HG03565 (cell line): ENCODE results near the gene NFIA.

Experiments used
- ATAC-seq: cut with Tn5 transposase; IDR thresholded peaks from one replicate; pipeline ENCODE4 v1.9.1; 2021; ENCODE audit warnings: mild to moderate bottlenecking, moderate library complexity; ENCODE audit not compliant: unreplicated experiment

Gene NFIA

DNA sequence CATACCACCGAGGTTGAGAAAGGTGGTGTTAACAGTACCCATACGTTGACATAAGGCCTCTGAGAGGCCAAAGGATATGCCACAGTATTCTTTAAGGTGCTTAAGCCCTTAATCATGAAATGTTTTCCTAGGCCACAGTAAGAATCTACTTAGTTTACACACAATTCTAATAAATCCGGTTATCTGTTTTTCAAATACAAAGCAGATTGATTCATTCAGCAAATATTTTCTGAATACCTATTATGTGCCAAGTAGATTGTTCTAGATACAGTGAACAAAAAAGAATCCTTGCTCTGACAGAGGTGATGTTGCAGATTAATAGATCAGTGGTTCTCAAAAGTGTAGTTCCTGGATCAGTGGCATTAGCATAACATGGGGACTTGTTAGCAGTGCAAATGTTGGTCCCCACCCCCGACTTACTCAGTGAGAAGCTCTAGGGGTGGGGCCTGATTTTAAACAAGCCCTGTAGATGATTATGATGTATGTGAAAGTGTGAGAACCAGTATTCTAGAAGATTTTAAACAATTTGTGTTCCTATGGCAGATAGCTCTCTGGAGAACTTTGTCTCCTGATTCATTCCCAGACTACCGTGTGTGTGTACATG lies 61.6 kb downstream of the NFIA start:
- no peak for ATAC-seq

DNA sequence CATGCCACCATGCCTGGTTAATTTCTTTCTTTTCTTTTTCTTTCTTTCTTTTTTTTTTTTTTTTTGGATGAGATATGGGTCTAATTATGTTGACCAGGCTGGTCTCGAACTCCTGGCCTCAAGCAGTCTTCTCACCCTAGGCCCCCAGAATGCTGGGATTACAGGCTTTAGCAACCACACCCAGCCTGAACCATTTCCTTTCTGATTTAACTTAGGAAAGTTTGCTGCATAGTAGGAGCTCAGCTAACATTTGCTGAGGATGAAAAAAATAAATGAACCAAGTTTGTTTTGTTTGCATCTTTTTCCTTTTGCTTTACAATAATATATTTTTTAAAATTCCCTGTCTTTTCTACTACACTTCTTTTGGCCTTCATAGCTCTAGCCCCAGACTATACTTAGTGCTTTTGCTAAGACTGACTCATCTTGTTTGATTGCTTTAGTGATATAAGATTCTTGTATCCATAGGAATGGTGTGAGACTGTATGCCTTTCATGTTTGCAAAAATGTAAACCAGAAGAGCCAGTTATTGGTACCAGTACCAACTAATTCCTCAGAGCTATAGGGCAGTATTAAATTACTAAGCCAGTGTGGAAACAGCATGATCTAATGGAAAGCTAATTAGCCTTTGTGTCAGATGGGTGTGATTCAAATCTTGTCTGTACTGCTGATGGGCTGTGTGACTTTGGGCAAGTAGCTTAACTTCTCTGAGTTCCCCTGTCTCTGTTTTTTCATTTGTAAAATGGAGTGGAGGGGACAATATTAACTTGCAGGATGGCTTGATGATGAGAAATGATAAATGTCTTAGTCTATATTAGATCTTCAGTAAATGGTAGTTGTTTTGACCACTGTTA lies 66.9 kb downstream of the NFIA start:
- ATAC-seq = no peak

DNA sequence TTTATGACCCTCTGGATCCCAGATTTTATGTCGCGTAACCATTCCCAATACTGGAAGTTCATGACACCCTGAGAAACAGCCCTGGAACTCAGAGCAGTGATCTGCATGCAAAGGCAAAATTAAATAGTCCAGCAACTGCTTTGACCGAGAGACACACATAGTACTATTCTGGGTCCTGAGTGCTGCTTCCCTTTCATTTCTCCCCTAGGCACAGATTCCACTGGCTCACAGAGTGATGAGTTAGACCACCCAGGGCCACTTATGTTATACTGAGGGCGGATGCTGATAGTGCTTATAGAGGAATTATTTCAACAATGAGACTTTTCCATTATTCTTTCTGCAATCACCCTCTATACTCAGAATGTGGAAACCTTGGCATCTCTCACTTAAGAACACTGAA lies 69.2 kb downstream of the NFIA start:
- ATAC-seq = no peak

DNA sequence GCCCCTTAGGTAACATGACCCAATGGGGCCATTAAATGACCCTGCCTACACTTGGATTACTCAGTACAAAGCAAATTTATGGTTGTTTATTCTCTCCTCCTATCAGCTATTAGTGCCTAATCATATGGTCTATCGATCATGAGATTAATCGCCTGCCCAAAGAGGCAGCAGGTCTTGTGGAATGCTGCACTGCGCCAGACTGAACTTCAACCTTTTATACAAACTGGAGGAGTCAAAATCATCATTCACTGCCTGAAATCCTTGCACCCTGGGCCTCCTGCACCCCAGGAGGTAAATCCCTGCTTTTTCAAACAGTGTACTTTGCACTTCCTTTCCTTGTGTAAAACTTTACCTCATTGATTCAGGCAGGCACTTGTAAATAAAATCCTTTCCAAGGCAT lies 69.7 kb downstream of the NFIA start:
- ATAC-seq = no peak

DNA sequence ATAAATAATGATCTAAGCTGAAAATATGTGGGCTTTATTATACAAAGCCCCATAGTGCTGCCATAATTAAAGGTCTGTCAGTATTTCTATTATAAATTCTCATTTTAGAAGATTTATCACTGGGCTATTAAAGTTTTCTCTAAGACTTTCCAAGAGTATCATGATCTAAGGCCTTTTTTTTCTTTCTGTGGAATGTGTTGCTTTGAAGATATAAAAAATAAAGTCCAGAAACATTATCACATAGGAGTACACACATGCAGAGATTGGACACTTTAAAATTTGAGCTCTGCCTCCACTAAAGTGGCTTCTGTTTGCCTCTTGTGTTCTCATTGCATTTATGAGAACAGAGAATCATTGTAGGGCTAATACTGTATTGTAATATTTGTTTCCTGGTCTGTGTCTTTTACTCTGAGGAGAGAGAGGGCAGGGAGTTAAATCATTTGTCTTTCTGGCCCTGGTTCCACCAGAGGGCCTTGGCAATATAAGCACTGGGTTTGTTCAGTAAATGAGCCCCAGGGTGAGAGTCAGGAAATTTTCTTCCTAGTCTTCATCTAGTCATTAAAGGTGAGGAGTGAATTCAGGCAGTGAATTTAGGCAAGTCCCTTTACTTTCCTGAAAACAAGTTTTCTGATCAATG lies 70.2 kb downstream of the NFIA start:
- ATAC-seq = no peak

DNA sequence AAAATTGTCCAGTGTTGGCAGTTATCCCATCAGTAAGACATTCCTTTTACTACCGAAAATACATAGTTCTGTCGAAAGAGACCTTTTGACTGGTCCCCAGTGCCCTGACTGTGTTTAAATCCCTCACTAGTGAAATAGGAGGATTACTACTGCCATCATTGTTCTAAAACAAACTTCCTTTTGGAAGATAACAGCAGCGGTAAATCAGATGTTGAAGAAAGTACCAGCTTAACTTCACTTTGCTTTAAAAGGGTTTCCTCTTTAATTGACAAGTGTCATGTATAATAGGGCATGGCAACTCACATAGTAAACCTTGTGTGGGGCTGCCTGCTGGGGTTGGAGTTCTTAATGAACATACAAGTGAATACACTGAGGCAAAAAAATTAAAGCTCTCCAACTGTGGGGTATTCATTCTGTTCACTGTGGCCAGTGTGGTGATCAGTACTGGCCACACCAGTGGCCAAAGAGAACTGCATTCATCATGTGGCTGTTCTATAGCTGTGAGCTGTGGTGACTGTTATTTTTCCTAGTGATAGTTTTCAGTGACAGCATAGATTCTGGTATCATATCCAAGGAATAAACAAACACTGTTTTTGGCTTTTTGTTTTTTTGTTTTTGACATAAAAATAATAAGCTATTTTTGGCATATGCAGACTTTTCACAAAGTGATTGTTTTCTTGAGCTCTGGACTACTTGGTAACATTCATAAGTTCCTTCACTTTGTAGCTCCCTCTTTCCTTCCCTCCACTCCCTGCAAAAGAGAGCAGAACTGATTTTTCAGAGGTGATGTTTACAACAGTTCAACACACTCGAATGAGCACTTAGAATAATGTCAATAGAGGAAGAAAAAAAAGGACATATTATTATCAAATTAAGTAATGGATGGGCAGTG lies 74.5 kb downstream of the NFIA start:
- no peak for ATAC-seq

DNA sequence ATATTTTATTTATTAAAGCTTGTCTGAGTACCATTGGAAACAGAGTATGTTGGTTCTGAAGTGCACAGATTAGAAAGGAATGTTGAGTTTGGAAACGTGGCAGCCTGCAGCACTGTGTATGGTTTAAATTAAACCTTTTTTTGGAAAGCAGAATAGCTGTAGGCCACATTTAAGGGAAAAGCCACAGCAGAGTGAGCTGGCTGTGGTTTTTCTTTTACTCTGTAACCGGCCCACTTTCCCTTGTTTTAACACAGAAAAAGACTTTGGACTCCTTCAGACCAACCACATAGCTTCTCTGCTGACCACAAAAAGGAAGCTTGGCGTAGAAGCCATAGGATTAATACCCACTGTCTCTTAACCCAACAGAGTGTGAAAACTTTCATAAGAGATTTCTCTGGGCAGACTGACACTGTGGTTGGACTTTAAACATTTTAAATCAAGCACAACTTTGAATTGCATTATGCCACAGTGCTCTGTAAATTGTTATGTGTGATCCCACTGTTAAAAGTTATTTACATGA lies 75.2 kb downstream of the NFIA start:
- no peak for ATAC-seq

DNA sequence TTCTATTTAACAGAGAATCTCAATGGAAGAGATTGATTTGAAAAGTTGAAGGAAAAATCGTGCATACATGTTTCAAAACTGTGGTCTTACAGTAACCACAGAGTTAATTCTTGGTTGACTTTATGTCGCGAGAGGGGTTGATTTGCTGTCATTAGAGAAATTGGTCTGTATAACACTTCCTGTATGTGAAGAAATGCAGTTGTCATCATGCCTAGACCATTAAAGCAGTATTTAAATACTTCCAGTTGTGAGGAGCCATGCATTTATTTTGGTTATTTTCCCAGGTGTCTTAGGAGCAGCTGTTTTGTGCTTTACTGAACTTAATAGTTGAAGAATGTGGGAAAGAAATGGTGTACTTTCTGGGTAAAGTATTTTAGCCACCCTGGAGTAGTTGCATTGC lies 76.2 kb downstream of the NFIA start:
- no peak for ATAC-seq

DNA sequence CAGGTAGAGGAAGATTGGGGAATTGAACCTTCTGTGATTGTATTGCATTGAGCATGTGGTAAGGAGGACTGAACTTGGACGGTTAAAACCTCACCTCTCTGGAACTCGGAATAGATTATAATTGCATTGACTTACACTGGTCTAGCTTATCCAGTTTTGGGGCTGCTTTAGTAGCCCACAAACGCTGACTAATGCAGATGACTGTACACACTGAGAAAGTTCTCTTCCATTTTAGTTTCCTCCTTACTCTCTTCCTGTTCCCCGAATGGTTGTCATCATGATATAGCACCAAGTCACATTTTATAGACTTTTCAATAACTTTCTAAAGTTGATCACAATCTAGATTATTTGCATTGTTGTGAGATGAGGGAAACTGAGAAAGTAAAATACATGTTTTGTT lies 78.2 kb downstream of the NFIA start:
- ATAC-seq = no peak

DNA sequence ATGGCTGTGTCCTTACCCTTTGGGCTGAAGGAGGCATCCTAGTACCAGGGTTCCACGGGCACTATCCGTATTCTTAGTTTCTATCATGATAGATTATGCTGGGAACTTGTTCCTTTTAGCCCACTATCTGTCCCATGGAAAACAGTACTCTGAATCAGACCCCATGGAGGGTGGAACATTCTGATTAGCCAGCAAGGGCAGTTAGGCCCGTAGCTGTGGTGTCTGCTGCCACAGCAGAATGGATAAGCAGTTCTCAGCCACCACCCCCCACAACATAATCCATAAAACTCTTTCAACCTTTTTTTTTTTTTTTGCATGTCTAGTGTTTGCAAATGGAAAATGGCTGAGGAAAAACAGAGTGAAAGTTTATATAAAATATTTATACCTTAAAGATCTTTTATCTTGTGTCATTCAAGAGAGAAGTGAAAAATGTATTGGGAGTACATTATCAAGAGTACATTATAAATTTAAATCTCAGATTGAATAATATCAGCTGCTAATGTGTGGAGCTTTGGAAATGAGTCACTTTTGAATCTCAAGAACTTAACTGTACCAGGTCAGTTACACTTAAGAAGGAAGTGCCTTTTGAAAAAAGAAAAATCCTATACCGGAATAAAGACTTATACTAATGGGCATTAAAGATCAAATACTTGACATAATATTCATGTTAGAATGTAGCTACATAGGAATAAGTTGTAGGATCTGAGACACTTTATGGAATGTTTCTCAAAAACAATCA lies 80.3 kb downstream of the NFIA start:
- ATAC-seq = no peak

DNA sequence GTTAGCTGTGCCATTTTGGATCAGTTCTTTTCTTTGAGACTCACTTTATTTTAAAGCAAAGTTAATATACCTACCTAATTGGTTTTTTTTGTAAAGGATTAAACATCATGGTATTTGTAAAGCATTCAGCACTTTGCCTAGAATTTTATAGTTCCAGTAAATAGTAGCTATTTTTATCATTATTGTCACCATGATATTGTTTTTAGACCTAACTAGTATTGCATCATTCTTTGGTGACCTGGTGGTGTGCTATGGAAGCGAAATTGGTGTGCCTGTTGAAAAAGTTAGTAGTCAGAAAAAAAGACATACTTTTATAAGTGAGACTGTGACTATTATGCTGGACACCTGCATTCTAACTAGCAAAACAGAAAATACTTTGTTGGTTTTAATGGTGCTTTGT lies 81.0 kb downstream of the NFIA start:
- no peak for ATAC-seq

DNA sequence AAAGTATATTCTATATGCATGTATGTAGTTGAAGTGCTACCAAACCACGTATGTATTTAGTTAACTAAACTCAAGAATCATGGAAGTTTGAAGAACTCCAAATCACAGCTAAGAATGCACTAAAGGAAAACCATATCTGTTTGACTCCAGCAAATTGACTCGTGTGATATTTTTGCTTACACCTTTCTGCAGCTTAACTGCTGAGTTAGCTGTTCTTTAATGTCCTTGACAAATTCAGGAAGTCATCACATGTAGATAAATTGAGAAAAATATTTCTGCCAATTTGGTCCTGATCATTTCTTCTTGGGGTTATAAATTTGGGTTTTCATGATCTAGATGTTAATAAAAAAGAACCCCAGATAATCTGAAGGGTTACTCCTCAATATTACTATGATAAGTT lies 83.0 kb downstream of the NFIA start:
- ATAC-seq = no peak

DNA sequence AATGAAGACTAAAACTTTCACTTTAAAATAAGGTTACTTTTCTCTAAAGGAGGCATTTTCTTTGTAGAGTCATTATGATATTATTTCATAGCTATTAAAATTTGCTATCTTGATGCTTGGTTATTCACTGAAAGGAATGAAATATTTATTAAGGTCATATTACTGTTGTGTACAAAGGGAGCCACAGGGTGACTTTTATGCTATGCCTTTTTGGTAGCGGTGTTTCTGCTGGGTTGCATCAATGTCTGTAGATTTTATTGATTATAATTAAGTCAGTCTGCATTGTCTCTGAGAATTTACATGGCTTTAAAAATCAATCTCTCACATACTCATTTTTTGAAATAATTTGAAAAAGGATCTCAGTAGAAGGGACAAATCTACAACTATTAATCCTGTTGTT lies 84.9 kb downstream of the NFIA start:
- no peak for ATAC-seq

DNA sequence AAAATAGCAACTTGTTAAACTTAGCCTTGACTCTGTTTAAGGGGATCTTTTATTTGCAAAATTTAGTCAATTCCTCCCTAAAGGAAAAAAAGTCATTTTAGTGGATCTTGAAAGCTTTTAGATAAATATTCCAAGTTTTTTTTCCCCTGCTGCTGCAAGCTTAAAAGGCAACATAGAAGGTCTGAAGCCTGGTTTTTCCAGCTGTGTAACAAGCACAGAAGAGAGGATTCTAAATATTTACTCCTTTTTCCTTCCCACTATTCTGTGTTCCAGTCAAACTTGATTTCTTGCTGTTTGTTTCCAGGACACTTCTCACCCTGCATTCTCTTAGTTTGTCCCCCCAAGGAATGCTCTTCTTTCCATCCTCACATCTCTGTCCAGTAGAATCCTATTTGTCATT lies 86.7 kb downstream of the NFIA start:
- ATAC-seq = no peak

DNA sequence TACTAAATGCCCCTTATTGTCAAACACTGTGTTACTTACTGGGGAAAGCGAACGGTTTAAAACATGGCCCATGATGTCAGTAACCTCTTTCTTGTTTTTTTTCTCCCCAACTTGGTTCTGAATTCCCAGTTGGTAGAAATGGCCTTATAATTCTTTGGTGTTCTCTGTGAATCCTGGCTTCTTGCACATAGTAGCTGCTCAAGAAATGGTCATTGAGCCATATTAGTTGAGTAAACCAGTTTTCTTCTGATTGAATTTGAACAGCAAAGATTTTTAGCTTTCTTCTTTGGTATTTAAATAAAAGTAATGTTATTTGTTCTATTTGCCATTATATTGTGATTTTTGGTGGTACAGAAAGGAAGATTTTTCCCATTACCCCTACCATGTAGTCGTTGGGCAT lies 87.3 kb downstream of the NFIA start:
- ATAC-seq = no peak

DNA sequence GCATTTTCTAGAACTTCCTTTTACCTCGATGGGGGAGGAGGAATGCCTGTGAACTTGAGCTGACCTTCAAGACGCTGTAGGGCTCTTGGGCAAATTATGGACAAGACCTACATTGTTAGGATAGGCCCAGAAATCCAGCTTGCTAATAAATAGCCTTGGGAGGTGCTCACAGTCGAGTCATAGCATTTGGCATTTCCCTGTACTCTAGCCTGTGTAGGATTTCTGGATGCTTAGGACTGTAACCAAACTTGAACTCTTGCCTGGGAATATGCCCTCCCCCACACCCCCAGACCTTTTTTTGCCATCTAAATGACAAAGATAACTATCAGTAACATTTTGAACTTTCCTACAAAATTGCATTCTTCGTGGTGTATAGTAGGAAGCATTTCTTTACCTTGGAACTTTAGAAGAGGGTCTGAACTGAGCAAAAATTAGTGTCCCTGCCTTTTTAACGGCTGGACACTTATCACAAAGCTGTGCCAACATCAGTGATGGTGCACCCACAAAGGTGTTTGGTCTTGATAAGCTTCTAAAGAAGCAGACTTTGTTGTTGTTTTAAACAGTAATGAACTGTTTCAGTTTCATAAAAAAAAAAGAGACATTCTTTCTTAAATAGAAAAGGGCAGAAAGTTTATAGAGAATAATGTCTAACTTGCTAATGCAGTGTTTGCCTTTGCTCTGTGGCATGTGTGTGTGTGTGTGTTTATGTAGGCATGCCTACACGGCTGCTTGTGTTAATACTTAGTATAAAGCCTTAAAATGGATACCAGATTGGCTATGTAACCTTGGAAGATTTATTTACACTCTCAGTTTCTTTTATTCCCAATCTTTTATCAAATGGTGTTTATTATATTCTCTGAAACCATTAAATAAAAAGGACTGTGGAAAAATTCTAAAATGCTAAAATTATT lies 88.2 kb downstream of the NFIA start:
- no peak for ATAC-seq

DNA sequence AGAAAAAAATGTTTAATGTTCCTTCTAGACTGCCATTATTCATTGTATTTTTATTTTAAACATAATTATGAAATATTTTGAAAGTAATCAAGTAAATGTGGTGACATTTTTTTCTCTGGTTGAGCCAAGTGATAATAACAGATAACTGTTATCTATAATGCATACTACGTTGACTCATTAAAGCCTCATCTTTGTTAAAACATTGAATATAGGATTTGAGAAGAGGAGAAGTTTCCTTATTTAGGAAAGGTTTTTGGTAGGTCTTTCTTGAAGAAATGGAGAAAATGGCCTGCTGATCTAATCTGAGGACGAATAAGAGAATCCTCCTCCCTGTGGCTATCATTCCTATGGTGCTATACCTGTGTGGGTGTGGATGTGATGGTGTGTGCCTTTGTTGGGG lies 89.0 kb downstream of the NFIA start:
- no peak for ATAC-seq

DNA sequence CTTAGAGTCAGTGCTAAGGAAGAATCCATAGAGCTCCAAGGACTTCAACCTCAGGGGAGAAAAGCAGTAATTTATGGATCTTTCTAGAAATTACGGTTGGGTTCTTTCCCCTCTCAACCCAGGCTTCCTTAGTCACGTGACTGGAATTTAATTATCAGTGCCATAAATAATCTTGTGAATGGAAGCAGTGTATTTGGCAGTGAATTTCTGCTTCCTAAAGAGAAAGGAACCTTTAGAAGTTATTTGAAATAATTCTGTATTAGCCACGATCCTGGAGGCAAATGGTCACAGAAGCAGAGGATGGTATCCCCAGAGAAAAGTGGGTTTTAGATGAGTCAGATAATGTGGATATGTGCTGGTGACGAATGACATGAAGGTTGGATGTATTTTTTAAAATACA lies 89.6 kb downstream of the NFIA start:
- no peak for ATAC-seq

DNA sequence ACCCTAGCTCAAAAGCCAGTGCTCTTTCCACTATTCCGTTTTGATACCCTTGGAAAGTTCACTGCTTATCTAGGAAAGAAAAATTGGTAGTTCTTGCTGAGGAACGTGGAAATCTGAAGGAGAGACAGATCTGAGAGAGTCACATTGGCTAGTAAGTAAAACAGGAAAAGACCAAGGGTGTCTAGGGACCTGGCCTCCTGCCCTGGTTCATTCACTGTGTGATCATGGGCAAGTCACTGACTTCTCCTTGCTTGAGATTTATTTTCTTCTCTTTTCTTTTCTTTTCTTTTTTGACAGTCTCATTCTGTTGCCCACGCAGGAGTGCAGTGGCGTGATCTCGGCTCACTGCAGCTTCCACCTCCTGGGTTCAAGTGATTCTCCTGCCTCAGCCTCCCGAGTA lies 90.8 kb downstream of the NFIA start:
- no peak for ATAC-seq
